CD4-positive, CD25-positive, alpha-beta regulatory T cell (primary cell): ENCODE results near the gene LGSN. TPM values are rescaled to one million over a fixed set of nuclear protein-coding genes. Genes with fewer than 3 reads are reported as not detected.
A peak's percentile ranks its signal among the peaks of the same experiment; 100 is the strongest.
"Not testable (repeated sequence)": the region's sequence is repeated elsewhere in the genome, so short reads cannot be mapped to it uniquely, and the experiment has no call there.

Experiments
- ATAC-seq, 2 donors: fragments of 150-1000 bp; cut with Tn5 transposase; one replicate each; pipeline ENCODE4 v1.10.0; 2021; ENCODE audit warnings: low read depth in 2 of 2, moderate number of reproducible peaks in 2 of 2, moderate library complexity in 1 of 2
- DNase-seq, 3 donors: peaks; one replicate each; pipeline versions ENCODE4 v3.0.0 to v3.0.0-alpha.2; 2012 to 2022; ENCODE audit warnings: mixed read lengths in 1 of 3
- H3K27ac ChIP-seq: one replicate; pipeline ENCODE4 v1.7.0; 2013; ENCODE audit warnings: mild to moderate bottlenecking, low read length; ENCODE audit not compliant: insufficient read depth, poor library complexity, severe bottlenecking
- H3K27me3 ChIP-seq: one replicate; pipeline ENCODE4 v1.7.0; 2013; ENCODE audit warnings: low read length; ENCODE audit not compliant: control insufficient read depth, insufficient read depth
- H3K36me3 ChIP-seq: one replicate; pipeline ENCODE4 v1.7.0; 2013; ENCODE audit warnings: mild to moderate bottlenecking, low read length, moderate library complexity; ENCODE audit not compliant: control insufficient read depth, insufficient read depth
- H3K4me1 ChIP-seq: 2 replicates; pipeline ENCODE4 v1.7.0; 2013; ENCODE audit warnings: mild to moderate bottlenecking, low read length; ENCODE audit not compliant: insufficient read depth, control insufficient read depth, poor library complexity, severe bottlenecking
- H3K4me3 ChIP-seq: one replicate; pipeline ENCODE4 v1.7.0; 2013; ENCODE audit warnings: low read depth, mild to moderate bottlenecking, low read length, moderate library complexity
- H3K9me3 ChIP-seq, 2 experiments: 1 replicate in 1 of 2; 2 replicates in 1 of 2; pipeline ENCODE4 v1.7.0; 2013; ENCODE audit warnings: low read length in 2 of 2, mild to moderate bottlenecking in 1 of 2, moderate library complexity in 1 of 2; ENCODE audit not compliant: control insufficient read depth in 2 of 2
- H3K27ac Mint-ChIP-seq, 3 donors: one replicate each; pipeline ENCODE4 v1.8.0; 2020 to 2022; ENCODE audit warnings: mild to moderate bottlenecking in 3 of 3, mixed read lengths in 3 of 3, moderate library complexity in 2 of 3
- H3K27me3 Mint-ChIP-seq: one replicate; pipeline ENCODE4 v1.8.0; 2022; ENCODE audit warnings: mild to moderate bottlenecking, mixed read lengths
- H3K36me3 Mint-ChIP-seq: one replicate; pipeline ENCODE4 v1.8.0; 2020; ENCODE audit warnings: mixed read lengths
- H3K4me1 Mint-ChIP-seq, 4 donors: one replicate each; pipeline ENCODE4 v1.8.0; 2020 to 2022; ENCODE audit warnings: mixed read lengths in 4 of 4, mild to moderate bottlenecking in 1 of 4
- H3K4me3 Mint-ChIP-seq, 4 donors: one replicate each; pipeline ENCODE4 v1.8.0; 2020 to 2022; ENCODE audit warnings: mild to moderate bottlenecking in 4 of 4, mixed read lengths in 4 of 4, moderate library complexity in 3 of 4
- H3K9me3 Mint-ChIP-seq, 7 donors: one replicate each; pipeline ENCODE4 v1.8.0; 2020 to 2022; ENCODE audit warnings: mixed read lengths in 7 of 7, mild to moderate bottlenecking in 3 of 7, moderate library complexity in 2 of 7
- polyA plus RNA-seq, 4 donors: library from polyadenylated mRNA; unstranded; fragments of 300-500 nt; fragmentation: Illumina TruSeq; gene quantifications; one replicate each; pipeline ENCODE4 v1.2.3, GENCODE V29; 2021
- total RNA-seq: library from RNA; stranded (reverse); gene quantifications from one replicate; pipeline ENCODE4 v1.2.3, GENCODE V29; 2022

Gene LGSN
- total and polyA plus RNA-seq, 5 donors from 2014 or later = 0.10 to 0.25 TPM; not detected in 3

GRCh38 chr6:63230511-63230910 is 89.3 kb downstream of the LGSN start:
- H3K36me3 Mint-ChIP-seq, H3K27ac ChIP-seq, H3K9me3 ChIP-seq, ATAC-seq, H3K27me3 ChIP-seq, DNase-seq, H3K27ac Mint-ChIP-seq, H3K4me3 Mint-ChIP-seq, H3K4me1 ChIP-seq, H3K36me3 ChIP-seq, H3K27me3 Mint-ChIP-seq, H3K4me1 Mint-ChIP-seq, H3K4me3 ChIP-seq: not testable (repeated sequence)
- peaks cover 0 to 18% (median 3%) of the 10 kb centered on the region in 7 donors for H3K9me3 Mint-ChIP-seq

DNA sequence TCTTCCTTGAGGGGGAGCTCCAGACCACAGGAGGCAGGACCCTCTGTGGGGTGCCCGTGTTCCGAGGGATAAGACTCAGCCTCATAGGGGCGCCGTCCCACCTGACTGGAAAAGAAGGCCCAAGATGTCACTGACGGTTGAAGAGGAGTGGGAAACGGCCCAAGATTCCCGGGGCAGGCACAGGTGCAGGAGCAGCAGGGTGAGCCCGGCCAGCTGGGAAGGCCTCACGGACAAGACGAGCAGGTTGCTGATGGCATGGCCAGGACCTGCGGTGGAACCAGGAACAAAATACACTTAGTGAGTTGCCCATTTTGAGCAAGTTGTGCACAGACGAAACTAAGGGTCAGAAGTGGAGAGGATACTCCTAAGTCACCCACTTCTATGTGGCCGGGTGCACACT is 89.8 kb downstream of the LGSN start:
- H3K36me3 Mint-ChIP-seq, H3K27ac ChIP-seq, H3K27ac Mint-ChIP-seq, H3K27me3 ChIP-seq, H3K4me1 ChIP-seq, H3K27me3 Mint-ChIP-seq, H3K36me3 ChIP-seq, H3K4me1 Mint-ChIP-seq, DNase-seq, ATAC-seq, H3K4me3 Mint-ChIP-seq, H3K9me3 ChIP-seq, H3K4me3 ChIP-seq: not testable (repeated sequence)
- peaks cover 0 to 17% (median 2%) of the 10 kb centered on the region in 7 donors for H3K9me3 Mint-ChIP-seq

DNA sequence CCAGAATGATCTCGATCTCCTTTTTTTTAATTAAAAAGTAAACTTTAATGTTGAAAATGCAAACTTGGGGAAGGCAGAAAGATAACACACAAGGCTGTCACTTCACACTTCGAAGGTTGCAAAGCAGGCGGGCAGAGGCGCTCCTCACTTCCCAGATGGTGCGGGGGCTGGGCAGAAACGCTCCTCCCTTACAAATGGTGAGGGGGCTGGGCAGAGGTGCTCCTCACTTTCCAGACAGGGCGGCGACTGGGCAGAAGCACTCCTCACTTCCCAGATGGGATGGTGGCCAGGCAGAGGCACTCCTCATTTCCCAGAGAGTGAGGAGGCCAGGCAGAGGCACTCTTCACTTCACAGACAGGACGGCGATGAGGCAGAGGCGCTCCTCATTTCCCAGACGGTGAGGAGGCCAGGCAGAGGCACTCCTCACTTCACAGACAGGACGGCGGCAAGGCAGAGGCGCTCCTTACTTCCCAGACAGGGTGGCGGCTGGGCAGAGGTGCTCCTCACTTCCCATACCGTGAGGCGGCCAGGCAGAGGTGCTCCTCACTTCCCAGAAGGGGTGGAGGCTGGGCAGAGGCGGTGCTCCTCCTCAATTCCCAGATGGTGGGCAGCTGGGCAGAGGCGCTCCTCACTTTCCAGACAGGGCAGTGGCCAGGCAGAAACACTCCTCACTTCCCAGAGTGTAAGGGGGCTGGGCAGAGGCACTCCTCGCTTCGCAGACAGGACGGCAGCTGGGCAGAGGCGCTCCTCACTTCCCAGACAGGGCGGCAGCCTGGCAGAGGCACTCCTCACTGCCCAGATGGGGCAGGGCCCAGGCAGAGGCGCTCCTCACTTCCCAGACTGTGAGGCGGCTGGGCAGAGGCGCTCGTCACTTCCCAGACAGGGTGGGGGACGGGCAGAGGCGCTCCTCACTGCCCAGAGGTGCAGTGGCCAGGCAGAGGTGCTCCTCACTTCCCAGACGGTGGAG is 91.6 kb downstream of the LGSN start:
- H3K27me3 Mint-ChIP-seq, ATAC-seq, H3K27ac ChIP-seq, H3K4me1 ChIP-seq, H3K9me3 ChIP-seq, H3K27me3 ChIP-seq, H3K36me3 Mint-ChIP-seq, H3K4me1 Mint-ChIP-seq, H3K36me3 ChIP-seq, DNase-seq, H3K27ac Mint-ChIP-seq, H3K4me3 ChIP-seq: not testable (repeated sequence)
- Mint-ChIP-seq H3K9me3 (peaks cover 0 to 10% (median 0%) of the 10 kb centered on the region in 7 donors), H3K4me3 (peak overlapping the region in 1 of 4 donors; percentile 27)

- H3K9me3 ChIP-seq, H3K9me3 Mint-ChIP-seq, H3K4me1 Mint-ChIP-seq, H3K27ac ChIP-seq, H3K36me3 Mint-ChIP-seq, H3K4me1 ChIP-seq, H3K27me3 Mint-ChIP-seq, H3K4me3 Mint-ChIP-seq, H3K27me3 ChIP-seq, DNase-seq, ATAC-seq, H3K36me3 ChIP-seq, H3K4me3 ChIP-seq, H3K27ac Mint-ChIP-seq: not testable (repeated sequence)
Observed at GRCh38 chr6:63225987-63226386, 93.8 kb downstream of the LGSN start.

Other genes starting within 250 kb of the LGSN start
- gene FKBP1C, start 108.5 kb downstream of the LGSN start, total RNA-seq = 1.2 TPM
- gene FKBP1C, start 108.5 kb downstream of the LGSN start, polyA plus RNA-seq = under 1 TPM in 1 of 4 donors, not detected in 3; 0.40 TPM